ENCODE results near the gene MT1F.

GRCh38 chr16:56651586-56651985, 6.2 kb upstream of the MT1F start, which contains the start of gene MT1B:
- no peak for TF ChIP-seq ZNF274 (IDR thresholded peaks at IDR 0.05; ENCODE audit: low read depth, low read length)
- no peak for TF ChIP-seq YY1 (IDR thresholded peaks at IDR 0.05; ENCODE audit: insufficient read depth, insufficient read length)
- TF ChIP-seq SUZ12 (IDR thresholded peaks at IDR 0.05; ENCODE audit: extremely low read depth, insufficient read depth, insufficient read length): no peak

All from NT2/D1 (cell line).